Choroid plexus epithelial cell (primary cell): Measurements from ENCODE around the gene SEC14L2.

ENCODE experiments used
- DNase-seq: peaks from one replicate; pipeline ENCODE4 v3.0.0-alpha.2; 2010; ENCODE audit warnings: low read depth
- H3K4me3 ChIP-seq: 2 replicates; pipeline ENCODE4 v1.5.1; 2011; ENCODE audit warnings: low read depth, mild to moderate bottlenecking, control low read depth, low read length, moderate library complexity
- CTCF ChIP-seq: conservative IDR thresholded peaks from 2 replicates; pipeline ENCODE4 v1.5.1; 2011; ENCODE audit warnings: low read depth, mild to moderate bottlenecking, control low read depth, inconsistent platforms, low read length, moderate library complexity

SEC14L2 gene

GRCh38 chr22:30427871-30428270 is 31.1 kb downstream of the SEC14L2 start:
- no peak for TF ChIP-seq CTCF

GRCh38 chr22:30429887-30430286 is 33.1 kb downstream of the SEC14L2 start:
- no peak for DNase-seq
- TF ChIP-seq CTCF: no peak
- H3K4me3 ChIP-seq: no peak overlapping the region

More at GRCh38 chr22:30427871-30428270, 31.1 kb downstream of the SEC14L2 start:
- DNase-seq: peak; percentile 16
- H3K4me3 ChIP-seq: no peak overlapping the region

- no peak for DNase-seq
- H3K4me3 ChIP-seq: no peak overlapping the region
- peak; percentile 14 for TF ChIP-seq CTCF
These were observed 34.1 kb downstream of the SEC14L2 start for GRCh38 chr22:30430933-30431332.

GRCh38 chr22:30432096-30432495 is 35.3 kb downstream of the SEC14L2 start:
- DNase-seq: no peak
- no peak for TF ChIP-seq CTCF
- no peak overlapping the region for H3K4me3 ChIP-seq

GRCh38 chr22:30432520-30432919 is 35.7 kb downstream of the SEC14L2 start:
- H3K4me3 ChIP-seq: no peak overlapping the region
- TF ChIP-seq CTCF: no peak
- no peak for DNase-seq

- no peak overlapping the region for H3K4me3 ChIP-seq
- no peak for TF ChIP-seq CTCF
- DNase-seq: no peak
These were observed 36.4 kb downstream of the SEC14L2 start for GRCh38 chr22:30433227-30433626.

- no peak for DNase-seq
- TF ChIP-seq CTCF: no peak
- H3K4me3 ChIP-seq: no peak overlapping the region
These were observed 37.0 kb downstream of the SEC14L2 start for GRCh38 chr22:30433773-30434172.
